Brain microvascular endothelial cell (primary cell): ENCODE results near the gene METTL2A.
A peak's percentile ranks its signal among the peaks of the same experiment; 100 is the strongest.
"Not testable (repeated sequence)": the region's sequence is repeated elsewhere in the genome, so short reads cannot be mapped to it uniquely, and the experiment has no call there.

Experiments used
- DNase-seq: peaks from one replicate; pipeline ENCODE4 v3.0.0-alpha.2; 2020
- H3K27ac ChIP-seq: fragments of 250-450 bp; sonication (Bioruptor Pico); 2 replicates; pipeline ENCODE4 v1.5.1; 2020; ENCODE audit warnings: mild to moderate bottlenecking, moderate library complexity
- H3K27me3 ChIP-seq: fragments of 250-450 bp; sonication (Bioruptor Pico); replicated peaks from 2 replicates; pipeline ENCODE4 v1.5.1; 2020; ENCODE audit warnings: mild to moderate bottlenecking
- H3K36me3 ChIP-seq: fragments of 250-450 bp; sonication (Bioruptor Pico); replicated peaks from 2 replicates; pipeline ENCODE4 v1.5.1; 2020; ENCODE audit warnings: mild to moderate bottlenecking
- H3K4me3 ChIP-seq: 2 replicates; pipeline ENCODE4 v1.5.1; 2011; ENCODE audit warnings: low read depth, mild to moderate bottlenecking, control low read depth, low read length, moderate library complexity
- in situ Hi-C: cut with HindIII; loops from 2 replicates; pipeline ENCODE4 v1.10.0; 2017; ENCODE audit warnings: low sequenced_read_pairs, low pct_ligation_motif_present
- TF ChIP-seq, protein P1 (sequence below): IDR thresholded peaks from 2 replicates; pipeline ENCODE4 v1.5.1; 2011; ENCODE audit warnings: low read depth, mild to moderate bottlenecking, moderate library complexity, low read length, control low read depth, inconsistent platforms; ENCODE audit errors: missing control alignments

The METTL2A gene

DNA sequence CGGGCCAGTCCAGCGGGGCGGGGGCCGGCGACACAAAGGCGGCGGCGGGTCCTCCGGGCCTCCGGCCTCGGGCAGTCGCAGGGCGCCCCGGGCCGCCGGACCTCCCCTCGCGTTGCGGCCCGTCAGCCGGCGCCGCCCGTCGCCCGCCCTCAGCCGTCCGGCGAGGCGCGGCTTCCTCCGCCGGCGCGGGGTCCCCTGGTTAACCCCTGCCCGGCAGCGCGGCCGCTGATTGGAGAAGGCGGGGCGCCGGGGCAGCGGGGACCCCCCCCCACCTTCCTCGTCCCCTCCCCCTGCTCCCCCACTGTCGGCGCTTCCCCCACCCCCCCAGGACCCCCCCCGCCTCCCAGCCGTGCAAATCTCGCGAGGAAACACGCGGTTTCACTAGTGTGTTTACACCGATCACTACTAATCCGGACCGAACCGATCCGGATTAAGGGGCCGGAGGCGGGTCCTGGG is 54.8 kb downstream of the METTL2A start, which contains the start of gene TLK2:
TSS of gene TLK2 (plus strand) at position 402 of the 456 bp plus-strand sequence. CDS start 2,301 bp downstream, outside the sequence.
- in situ Hi-C loops: no loop called here
- DNase-seq: peak; percentile 34
- H3K27me3 ChIP-seq: no peaks in the 10 kb centered on the region
- H3K36me3 ChIP-seq: peaks cover 3% of the 10 kb centered on the region
- TF ChIP-seq, protein P1, sequence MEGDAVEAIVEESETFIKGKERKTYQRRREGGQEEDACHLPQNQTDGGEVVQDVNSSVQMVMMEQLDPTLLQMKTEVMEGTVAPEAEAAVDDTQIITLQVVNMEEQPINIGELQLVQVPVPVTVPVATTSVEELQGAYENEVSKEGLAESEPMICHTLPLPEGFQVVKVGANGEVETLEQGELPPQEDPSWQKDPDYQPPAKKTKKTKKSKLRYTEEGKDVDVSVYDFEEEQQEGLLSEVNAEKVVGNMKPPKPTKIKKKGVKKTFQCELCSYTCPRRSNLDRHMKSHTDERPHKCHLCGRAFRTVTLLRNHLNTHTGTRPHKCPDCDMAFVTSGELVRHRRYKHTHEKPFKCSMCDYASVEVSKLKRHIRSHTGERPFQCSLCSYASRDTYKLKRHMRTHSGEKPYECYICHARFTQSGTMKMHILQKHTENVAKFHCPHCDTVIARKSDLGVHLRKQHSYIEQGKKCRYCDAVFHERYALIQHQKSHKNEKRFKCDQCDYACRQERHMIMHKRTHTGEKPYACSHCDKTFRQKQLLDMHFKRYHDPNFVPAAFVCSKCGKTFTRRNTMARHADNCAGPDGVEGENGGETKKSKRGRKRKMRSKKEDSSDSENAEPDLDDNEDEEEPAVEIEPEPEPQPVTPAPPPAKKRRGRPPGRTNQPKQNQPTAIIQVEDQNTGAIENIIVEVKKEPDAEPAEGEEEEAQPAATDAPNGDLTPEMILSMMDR: no peak
- H3K4me3 ChIP-seq: peak within 1 kb of the TSS; percentile 69
- H3K27ac ChIP-seq: peak within 1 kb of the TSS; percentile 91

DNA sequence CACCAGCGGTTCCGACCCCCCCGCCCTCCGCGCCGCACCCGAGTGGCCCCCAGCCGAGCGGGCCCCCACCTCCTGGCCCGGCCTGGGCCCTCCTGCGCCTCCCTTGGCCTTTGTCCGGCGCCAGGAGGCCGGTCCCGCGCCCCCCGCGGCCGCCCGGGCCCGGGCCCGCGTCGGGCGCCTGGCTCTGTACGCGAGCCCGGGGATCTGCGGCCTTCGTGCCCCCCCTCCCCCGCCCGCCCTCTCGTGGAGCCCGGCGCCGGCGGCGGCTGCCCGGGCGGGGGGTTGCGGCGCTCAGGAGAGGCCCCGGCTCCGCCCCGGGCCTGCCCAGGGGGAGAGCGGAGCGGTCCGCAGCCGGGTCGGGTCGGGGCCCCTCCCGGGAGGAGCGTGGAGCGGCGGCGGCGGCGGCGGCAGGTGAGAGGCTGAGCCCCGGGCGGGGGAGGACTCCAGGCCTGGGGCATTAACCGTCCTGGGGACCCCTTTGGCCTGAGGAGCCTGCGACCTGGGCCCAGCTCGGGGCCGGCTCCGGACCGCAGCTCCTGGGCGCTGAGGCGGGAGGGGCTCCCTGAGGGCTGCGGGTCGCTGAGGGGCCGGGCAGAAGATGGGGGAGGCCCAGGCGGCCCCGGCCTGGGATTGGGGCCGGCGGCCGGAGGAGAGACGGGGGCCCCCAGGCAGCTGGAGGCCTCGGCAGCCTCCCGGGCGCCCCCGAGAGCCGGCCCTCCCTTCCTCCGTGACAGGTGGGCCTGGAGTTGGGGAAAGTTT is 55.4 kb downstream of the METTL2A start:
- DNase-seq, H3K27me3 ChIP-seq, in situ Hi-C loops, H3K36me3 ChIP-seq: not testable (repeated sequence)
- Histone ChIP-seq H3K27ac (peak overlapping the region; percentile 91), H3K4me3 (peak overlapping the region; percentile 69)

DNA sequence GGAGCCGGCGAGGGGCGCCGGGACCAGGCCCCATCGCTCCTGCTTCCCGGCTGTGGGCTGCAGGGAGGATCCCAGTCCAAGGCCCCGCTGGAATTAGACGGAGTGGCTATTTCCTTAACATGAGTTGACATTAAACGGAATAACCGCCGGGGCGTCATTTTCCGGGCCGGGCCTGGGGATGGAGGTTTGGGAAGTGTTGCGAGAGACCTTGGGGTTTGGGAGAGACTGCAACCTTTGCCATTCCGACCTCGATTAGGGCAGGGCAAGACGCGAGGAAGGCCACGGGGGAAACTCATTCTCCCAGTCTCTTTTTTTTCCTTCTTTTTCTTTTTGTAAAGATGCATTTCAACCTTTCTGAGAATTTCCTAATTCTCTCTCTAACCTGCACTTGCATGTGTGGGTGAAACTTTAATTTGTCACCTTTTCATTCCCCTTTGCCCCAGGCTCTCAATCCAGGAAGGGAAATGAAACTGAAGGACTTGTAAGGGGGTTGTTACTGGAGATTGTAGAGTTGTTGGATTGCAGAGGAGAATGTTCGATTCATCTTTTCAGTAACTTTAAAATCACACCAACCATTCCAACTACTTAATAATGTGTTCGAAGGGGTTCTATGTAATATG is 56.1 kb downstream of the METTL2A start:
- Histone ChIP-seq H3K4me3 (peak overlapping the region; percentile 69), H3K27ac (peak overlapping the region; percentile 91)
- DNase-seq, H3K27me3 ChIP-seq, H3K36me3 ChIP-seq, in situ Hi-C loops: not testable (repeated sequence)

DNA sequence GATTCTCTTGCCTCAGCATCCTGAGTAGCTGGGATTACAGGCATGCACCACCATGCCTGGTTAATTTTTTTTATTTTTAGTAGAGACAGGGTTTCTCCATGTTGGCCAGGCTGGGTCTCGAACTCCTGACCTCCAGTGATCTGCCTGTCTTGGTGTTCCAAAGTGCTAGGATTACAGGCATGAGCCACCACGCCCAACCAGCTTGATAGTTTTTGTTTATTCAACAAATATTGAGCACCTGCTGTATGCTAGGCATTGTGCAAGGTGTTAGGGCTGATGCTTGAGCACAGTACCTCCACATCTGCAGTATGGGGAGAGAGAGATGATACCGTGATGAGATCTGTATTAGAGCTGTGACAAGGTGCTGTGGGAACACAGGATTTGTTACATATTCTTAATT is 58.9 kb downstream of the METTL2A start:
- H3K27me3 ChIP-seq, H3K4me3 ChIP-seq, H3K36me3 ChIP-seq, in situ Hi-C loops, DNase-seq, H3K27ac ChIP-seq: not testable (repeated sequence)

DNA sequence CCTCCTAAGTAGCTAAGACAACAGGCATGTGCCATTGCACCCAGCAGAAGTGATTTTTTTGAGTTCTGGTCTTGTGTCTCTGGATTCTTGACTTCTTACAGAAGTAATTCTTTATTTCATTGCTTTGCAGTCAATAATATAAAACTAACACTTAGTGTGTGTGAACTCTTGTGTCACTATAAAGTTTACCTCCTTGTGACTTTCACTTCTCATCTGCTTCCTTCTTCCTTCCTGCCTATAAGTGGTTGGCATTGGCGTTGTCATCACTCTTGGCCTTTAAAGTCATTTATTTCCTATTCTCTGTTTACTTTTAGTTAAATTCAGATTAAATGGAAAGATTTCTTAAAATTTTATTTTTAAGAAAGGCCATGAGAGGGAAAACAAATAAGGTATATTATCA is 67.3 kb downstream of the METTL2A start:
- H3K27ac ChIP-seq, in situ Hi-C loops, H3K36me3 ChIP-seq, DNase-seq, H3K4me3 ChIP-seq, H3K27me3 ChIP-seq: not testable (repeated sequence)

DNA sequence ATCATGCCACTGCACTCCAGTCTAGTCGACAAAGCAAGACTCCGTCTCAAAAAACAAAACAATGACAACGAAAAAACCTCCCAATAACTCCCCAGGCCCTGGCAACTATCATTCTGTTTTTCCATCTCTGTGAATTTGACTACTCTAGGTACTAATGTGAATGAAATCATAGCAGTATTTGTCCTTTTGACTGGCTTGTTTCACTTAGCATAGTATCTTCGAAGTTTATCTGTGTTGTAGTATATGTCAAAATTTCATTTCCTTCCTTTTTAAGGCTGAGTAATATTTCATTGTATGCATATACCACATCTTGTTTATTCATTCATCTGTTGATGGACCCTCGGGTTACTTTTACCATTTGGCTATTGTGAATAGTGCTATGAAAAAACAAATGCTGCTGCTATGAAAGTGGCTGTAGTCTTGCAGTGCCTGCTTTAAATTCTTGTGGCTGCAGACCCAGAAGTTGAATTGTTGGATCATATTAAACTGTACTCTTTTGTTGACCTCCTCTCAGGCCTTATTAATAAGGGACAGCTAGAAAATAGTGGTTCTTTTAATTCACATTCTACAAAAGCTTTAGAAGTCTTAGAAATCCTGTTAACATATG is 69.5 kb downstream of the METTL2A start:
- in situ Hi-C loops, H3K36me3 ChIP-seq, H3K27ac ChIP-seq, DNase-seq, H3K4me3 ChIP-seq, H3K27me3 ChIP-seq: not testable (repeated sequence)

DNA sequence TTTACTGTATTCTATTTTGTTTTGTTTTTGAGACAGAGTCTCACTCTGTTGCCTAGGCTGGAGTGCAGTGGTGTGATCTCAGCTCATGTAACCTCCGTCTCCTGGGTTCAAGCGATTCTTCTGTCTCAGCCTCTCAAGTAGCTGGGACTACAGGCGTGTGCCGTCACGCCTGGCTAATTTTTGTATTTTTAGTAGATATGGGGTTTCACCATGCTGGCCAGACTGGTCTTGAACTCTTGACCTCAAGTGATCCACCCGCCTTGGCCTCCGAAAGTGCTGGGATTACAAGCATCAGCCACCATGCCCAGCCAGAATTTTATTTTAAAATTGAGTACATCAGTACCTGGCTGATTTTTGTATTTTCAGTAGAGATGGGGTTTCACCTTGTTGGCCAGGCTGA is 70.4 kb downstream of the METTL2A start:
- H3K36me3 ChIP-seq, DNase-seq, H3K4me3 ChIP-seq, H3K27ac ChIP-seq, H3K27me3 ChIP-seq, in situ Hi-C loops: not testable (repeated sequence)

DNA sequence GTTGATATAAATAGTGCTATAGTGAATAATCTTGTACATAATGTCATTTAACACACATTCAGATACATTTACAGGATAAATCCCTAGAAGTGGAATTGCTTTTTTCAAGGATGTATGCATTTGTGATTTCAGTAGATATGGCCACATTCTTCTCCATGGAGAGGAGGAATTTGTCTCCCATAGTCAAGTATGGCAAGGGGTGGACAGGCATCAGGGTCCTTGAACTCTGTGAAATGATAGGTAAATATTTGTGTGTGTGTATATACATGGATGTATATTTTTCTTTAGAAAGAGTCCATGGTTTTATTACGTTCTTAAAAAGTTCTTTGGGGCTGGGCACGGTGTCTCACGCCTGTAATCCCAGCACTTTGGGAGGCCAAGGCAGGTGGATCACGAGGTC is 72.6 kb downstream of the METTL2A start:
- H3K36me3 ChIP-seq, DNase-seq, H3K4me3 ChIP-seq, H3K27me3 ChIP-seq, in situ Hi-C loops, H3K27ac ChIP-seq: not testable (repeated sequence)

DNA sequence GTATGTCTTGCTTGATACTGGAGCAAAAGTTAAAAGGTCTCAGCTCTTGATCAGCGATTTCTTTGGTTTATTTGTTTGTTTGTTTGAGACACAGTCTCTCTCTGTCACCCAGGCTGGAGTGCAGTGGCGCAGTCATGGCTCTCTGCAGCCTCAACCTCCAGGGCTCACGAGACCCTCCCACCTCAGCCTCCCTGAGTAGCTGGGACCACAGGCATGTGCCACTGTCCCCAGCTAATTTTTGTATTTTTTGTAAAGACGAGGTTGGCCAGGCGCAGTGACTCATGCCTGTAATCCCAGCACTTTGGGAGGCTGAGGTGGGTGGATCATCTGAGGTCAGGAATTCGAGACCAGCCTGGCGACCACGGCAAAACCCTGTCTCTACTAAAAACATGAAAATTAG is 75.1 kb downstream of the METTL2A start:
- DNase-seq, H3K36me3 ChIP-seq, H3K27me3 ChIP-seq, H3K4me3 ChIP-seq, H3K27ac ChIP-seq, in situ Hi-C loops: not testable (repeated sequence)
